Peyer's patch (tissue), 4 donors: ENCODE data around the gene MET.

ENCODE experiments used
- CTCF ChIP-seq, 6 experiments: fragments of 450-650 bp in 4 of 6; fragments of 200-600 bp in 2 of 6; sonication (generic) in 1 of 6; IDR thresholded peaks; one replicate each; pipeline ENCODE4 v1.5.1; 2017 to 2019; ENCODE audit warnings: antibody characterized with exemption in 6 of 6, mild to moderate bottlenecking in 3 of 6, moderate library complexity in 1 of 6
- POLR2A ChIP-seq, 2 donors: fragments of 450-650 bp; IDR thresholded peaks; one replicate each; pipeline ENCODE4 v1.5.1; 2017; ENCODE audit warnings: antibody characterized with exemption in 2 of 2, mild to moderate bottlenecking in 2 of 2, moderate library complexity in 2 of 2

GRCh38 chr7:116724560-116725231 is 52.7 kb downstream of the MET start:
- TF ChIP-seq CTCF (IDR thresholded peaks at IDR 0.05) (no peak), POLR2A (IDR thresholded peaks at IDR 0.05) (no peak)
